ENCODE results near the gene CFC1. TPM values are rescaled to one million over a fixed set of nuclear protein-coding genes. Genes with fewer than 3 reads are reported as not detected.
"Not testable (repeated sequence)": the region's sequence is repeated elsewhere in the genome, so short reads cannot be mapped to it uniquely, and the experiment has no call there.

The CFC1 gene
- total RNA-seq, 1 experiment from 2014 or later: 0.52 TPM

GRCh38 chr2:130592791-130593414 is 6.5 kb downstream of the CFC1 start:
- not testable (repeated sequence) for H3K4me3 ChIP-seq (ENCODE audit: insufficient read depth, low read depth, low read length); H3K36me3 ChIP-seq (replicated peaks; ENCODE audit: control insufficient read depth, insufficient read depth, low read length); DNase-seq; H3K27me3 ChIP-seq (ENCODE audit: control insufficient read depth, insufficient read depth, low read length)

- not testable (repeated sequence) for DNase-seq; H3K27me3 ChIP-seq (ENCODE audit: control insufficient read depth, insufficient read depth, low read length); H3K36me3 ChIP-seq (replicated peaks; ENCODE audit: control insufficient read depth, insufficient read depth, low read length); H3K4me3 ChIP-seq (ENCODE audit: insufficient read depth, low read depth, low read length)
Observed at GRCh38 chr2:130590842-130591359, 8.5 kb downstream of the CFC1 start.

- H3K4me3 ChIP-seq (ENCODE audit: insufficient read depth, low read depth, low read length); H3K36me3 ChIP-seq (replicated peaks; ENCODE audit: control insufficient read depth, insufficient read depth, low read length); H3K27me3 ChIP-seq (ENCODE audit: control insufficient read depth, insufficient read depth, low read length); DNase-seq: not testable (repeated sequence)
Observed at GRCh38 chr2:130590170-130590841, 9.1 kb downstream of the CFC1 start.

GRCh38 chr2:130588688-130589458 is 10.5 kb downstream of the CFC1 start:
- not testable (repeated sequence) for DNase-seq

GRCh38 chr2:130584726-130585125 is 14.6 kb downstream of the CFC1 start:
- H3K36me3 ChIP-seq (replicated peaks; ENCODE audit: control insufficient read depth, insufficient read depth, low read length); H3K4me3 ChIP-seq (ENCODE audit: insufficient read depth, low read depth, low read length); DNase-seq; H3K27me3 ChIP-seq (ENCODE audit: control insufficient read depth, insufficient read depth, low read length): not testable (repeated sequence)

More at GRCh38 chr2:130588688-130589458, 10.5 kb downstream of the CFC1 start:
- H3K27me3 ChIP-seq (ENCODE audit: control insufficient read depth, insufficient read depth, low read length); H3K36me3 ChIP-seq (replicated peaks; ENCODE audit: control insufficient read depth, insufficient read depth, low read length); H3K4me3 ChIP-seq (ENCODE audit: insufficient read depth, low read depth, low read length): not testable (repeated sequence)

- H3K27me3 ChIP-seq (ENCODE audit: control insufficient read depth, insufficient read depth, low read length); DNase-seq; H3K36me3 ChIP-seq (replicated peaks; ENCODE audit: control insufficient read depth, insufficient read depth, low read length); H3K4me3 ChIP-seq (ENCODE audit: insufficient read depth, low read depth, low read length): not testable (repeated sequence)
Observed at GRCh38 chr2:130583582-130583981, 15.8 kb downstream of the CFC1 start.

GRCh38 chr2:130582970-130583369 is 16.4 kb downstream of the CFC1 start:
- DNase-seq; H3K36me3 ChIP-seq (replicated peaks; ENCODE audit: control insufficient read depth, insufficient read depth, low read length); H3K4me3 ChIP-seq (ENCODE audit: insufficient read depth, low read depth, low read length); H3K27me3 ChIP-seq (ENCODE audit: control insufficient read depth, insufficient read depth, low read length): not testable (repeated sequence)

GRCh38 chr2:130581491-130581890 is 17.9 kb downstream of the CFC1 start:
- not testable (repeated sequence) for DNase-seq; H3K27me3 ChIP-seq (ENCODE audit: control insufficient read depth, insufficient read depth, low read length); H3K36me3 ChIP-seq (replicated peaks; ENCODE audit: control insufficient read depth, insufficient read depth, low read length); H3K4me3 ChIP-seq (ENCODE audit: insufficient read depth, low read depth, low read length)

GRCh38 chr2:130579121-130579520 is 20.3 kb downstream of the CFC1 start:
- not testable (repeated sequence) for DNase-seq; H3K27me3 ChIP-seq (ENCODE audit: control insufficient read depth, insufficient read depth, low read length); H3K4me3 ChIP-seq (ENCODE audit: insufficient read depth, low read depth, low read length); H3K36me3 ChIP-seq (replicated peaks; ENCODE audit: control insufficient read depth, insufficient read depth, low read length)

GRCh38 chr2:130577559-130577958 is 21.8 kb downstream of the CFC1 start:
- not testable (repeated sequence) for H3K27me3 ChIP-seq (ENCODE audit: control insufficient read depth, insufficient read depth, low read length); H3K4me3 ChIP-seq (ENCODE audit: insufficient read depth, low read depth, low read length); DNase-seq; H3K36me3 ChIP-seq (replicated peaks; ENCODE audit: control insufficient read depth, insufficient read depth, low read length)

GRCh38 chr2:130576209-130576784 is 23.1 kb downstream of the CFC1 start:
- H3K4me3 ChIP-seq (ENCODE audit: insufficient read depth, low read depth, low read length); H3K27me3 ChIP-seq (ENCODE audit: control insufficient read depth, insufficient read depth, low read length); DNase-seq; H3K36me3 ChIP-seq (replicated peaks; ENCODE audit: control insufficient read depth, insufficient read depth, low read length): not testable (repeated sequence)

- not testable (repeated sequence) for DNase-seq; H3K36me3 ChIP-seq (replicated peaks; ENCODE audit: control insufficient read depth, insufficient read depth, low read length); H3K27me3 ChIP-seq (ENCODE audit: control insufficient read depth, insufficient read depth, low read length); H3K4me3 ChIP-seq (ENCODE audit: insufficient read depth, low read depth, low read length)
Observed at GRCh38 chr2:130574230-130574629, 25.1 kb downstream of the CFC1 start.

GRCh38 chr2:130571929-130572328 is 27.4 kb downstream of the CFC1 start:
- H3K27me3 ChIP-seq (ENCODE audit: control insufficient read depth, insufficient read depth, low read length); H3K36me3 ChIP-seq (replicated peaks; ENCODE audit: control insufficient read depth, insufficient read depth, low read length); DNase-seq; H3K4me3 ChIP-seq (ENCODE audit: insufficient read depth, low read depth, low read length): not testable (repeated sequence)

GRCh38 chr2:130566165-130566564 is 33.2 kb downstream of the CFC1 start:
- DNase-seq; H3K36me3 ChIP-seq (replicated peaks; ENCODE audit: control insufficient read depth, insufficient read depth, low read length); H3K27me3 ChIP-seq (ENCODE audit: control insufficient read depth, insufficient read depth, low read length); H3K4me3 ChIP-seq (ENCODE audit: insufficient read depth, low read depth, low read length): not testable (repeated sequence)
